HG03139 (cell line): ENCODE data around the gene KLHL6.
"Not testable (repeated sequence)": the region's sequence is repeated elsewhere in the genome, so short reads cannot be mapped to it uniquely, and the experiment has no call there.

Source experiments
- ATAC-seq: cut with Tn5 transposase; IDR thresholded peaks from one replicate; pipeline ENCODE4 v1.9.1; 2021; ENCODE audit not compliant: unreplicated experiment

Gene KLHL6

DNA sequence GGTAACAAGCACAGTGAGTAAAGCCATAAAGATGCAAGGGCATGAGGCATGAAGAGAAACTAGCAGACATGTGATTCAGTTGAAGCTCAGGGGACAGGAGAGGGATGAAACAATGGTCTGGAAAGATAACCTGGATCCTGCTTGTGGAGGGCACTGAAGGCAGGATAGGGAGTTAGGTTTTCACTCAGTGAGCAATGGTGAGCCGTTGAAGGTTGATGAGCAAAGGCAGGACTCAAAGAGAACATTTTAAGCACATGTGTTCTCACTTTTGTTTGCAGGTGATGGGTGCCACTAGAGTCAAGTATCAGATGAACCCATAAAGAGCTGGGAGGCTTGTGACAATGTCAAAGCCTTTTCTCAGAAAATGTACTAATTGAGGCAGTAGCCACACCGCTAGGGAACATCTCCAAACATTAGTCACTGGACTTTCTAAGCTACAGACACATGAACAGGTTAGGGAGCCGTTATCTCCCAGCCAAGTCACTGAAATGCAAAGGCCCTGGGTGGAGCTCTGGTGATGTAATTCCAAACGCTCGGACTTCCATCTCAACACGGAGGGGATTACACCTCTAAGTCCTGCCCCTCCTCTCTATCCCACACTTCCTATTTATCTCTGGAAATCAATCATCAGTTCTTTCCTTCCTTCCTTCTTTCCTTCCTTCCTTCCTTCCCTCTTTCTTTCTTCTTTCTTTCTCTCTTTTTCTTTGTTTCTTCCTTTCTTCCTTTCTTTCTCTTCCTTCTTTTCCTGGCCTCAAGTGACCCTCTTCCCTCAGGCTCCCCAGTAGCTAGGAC is 22.7 kb downstream of the KLHL6 start:
- no peak for ATAC-seq

GRCh38 chr3:183529717-183530116 is 25.8 kb downstream of the KLHL6 start:
- ATAC-seq, result no peak

DNA sequence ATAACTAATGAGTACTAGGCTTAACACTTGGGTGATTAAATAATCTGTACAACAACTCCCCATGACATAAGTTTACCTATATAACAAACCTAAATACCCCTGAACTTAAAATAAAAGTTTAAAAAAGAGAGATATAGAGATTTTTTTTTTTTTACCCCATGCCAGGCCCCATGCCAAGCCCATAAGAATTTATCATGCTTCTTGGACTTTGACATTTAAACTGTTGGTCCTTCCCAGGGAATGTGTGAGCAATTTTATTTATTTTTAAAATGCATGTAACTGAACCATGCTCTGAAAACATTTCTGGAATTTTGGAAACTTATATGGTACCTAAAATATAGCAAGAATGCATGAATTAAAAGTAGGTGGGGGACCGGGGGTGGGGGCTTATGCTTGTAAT is 26.3 kb downstream of the KLHL6 start:
- ATAC-seq, result no peak

GRCh38 chr3:183528758-183529157 is 26.7 kb downstream of the KLHL6 start:
- ATAC-seq, result not testable (repeated sequence)

- peak; percentile 87 for ATAC-seq
Measured at GRCh38 chr3:183527428-183528379, 27.8 kb downstream of the KLHL6 start.

GRCh38 chr3:183526838-183527427 is 28.6 kb downstream of the KLHL6 start:
- peak; percentile 14 for ATAC-seq

DNA sequence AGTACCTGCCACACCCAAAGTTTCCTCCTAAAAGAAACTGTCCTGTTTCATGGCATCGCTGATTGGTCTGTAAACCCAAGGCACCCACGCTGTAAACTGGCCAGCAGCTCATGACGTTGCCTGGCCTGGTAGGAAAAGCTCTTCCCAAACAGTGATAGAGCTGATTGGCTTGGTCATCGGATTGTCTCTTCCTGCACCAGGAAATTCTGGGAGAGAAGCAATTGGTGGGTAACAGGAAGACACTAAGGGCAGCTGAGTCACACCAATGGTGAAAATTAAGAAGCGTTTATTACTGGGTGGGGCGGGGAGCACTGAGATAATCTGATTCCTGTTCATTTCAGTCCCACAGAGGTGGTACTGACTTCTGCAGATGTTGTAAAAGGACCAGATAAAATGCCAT is 31.0 kb downstream of the KLHL6 start:
- ATAC-seq, result no peak

GRCh38 chr3:183520741-183521556 is 34.6 kb downstream of the KLHL6 start:
- ATAC-seq, result not testable (repeated sequence)

GRCh38 chr3:183520295-183520694 is 35.2 kb downstream of the KLHL6 start:
- ATAC-seq, result not testable (repeated sequence)

GRCh38 chr3:183519891-183520290 is 35.6 kb downstream of the KLHL6 start:
- ATAC-seq, result no peak

DNA sequence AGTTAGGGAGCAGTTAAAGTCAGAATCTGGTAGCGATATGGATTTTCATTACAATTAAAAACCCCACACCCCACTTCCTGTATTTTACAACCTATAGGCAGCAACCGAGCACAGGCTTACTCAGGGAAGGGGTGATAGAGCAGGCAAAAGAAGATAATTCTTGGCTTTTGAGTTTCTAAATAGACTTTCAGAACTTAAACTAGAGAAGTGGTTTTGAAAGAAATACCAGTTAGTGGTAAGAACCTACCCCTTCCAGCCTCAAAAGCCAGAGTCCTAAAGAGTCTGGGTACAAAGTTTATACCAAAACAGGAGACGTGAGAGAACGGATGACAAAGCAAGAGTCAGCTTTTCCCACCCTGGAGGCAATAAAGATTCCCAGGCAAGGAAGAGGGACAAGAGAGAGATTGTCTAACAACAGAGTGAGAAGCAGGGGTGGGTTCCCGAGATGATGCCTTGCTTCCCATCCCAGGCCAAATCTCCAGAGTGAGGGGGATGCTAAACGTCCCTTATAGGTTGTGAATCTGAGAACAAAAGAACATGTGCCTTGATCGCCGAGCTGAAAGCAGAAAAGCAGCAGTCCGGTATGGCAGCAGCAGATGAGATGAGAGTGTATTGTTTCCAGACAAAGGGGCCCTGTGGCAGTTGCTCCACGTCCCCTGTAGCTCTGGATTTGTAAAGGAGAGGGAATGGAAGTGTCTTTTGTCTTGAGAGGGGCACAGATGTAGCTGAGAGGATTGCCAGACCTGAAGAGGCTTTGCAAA is 36.8 kb downstream of the KLHL6 start:
- ATAC-seq, result no peak

DNA sequence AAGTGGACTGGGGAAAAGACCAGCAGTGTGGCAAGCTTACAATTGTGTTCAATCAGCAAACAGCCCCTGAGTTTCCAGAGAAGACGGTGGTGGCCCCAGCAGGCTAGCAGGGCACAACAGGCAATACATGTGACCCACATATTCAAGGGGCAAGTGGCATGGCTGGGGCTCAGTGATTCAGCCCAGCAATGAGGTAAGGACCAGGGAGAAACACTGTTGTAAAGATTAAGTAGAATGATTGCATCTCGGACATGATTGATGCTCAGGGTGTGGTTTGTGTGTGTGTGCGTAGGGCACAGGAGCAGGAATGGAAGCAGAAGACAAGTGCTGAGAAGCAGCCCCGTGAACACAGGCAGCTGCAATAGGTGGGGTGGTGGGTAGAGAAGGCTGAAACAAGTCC is 37.9 kb downstream of the KLHL6 start:
- ATAC-seq, result no peak

DNA sequence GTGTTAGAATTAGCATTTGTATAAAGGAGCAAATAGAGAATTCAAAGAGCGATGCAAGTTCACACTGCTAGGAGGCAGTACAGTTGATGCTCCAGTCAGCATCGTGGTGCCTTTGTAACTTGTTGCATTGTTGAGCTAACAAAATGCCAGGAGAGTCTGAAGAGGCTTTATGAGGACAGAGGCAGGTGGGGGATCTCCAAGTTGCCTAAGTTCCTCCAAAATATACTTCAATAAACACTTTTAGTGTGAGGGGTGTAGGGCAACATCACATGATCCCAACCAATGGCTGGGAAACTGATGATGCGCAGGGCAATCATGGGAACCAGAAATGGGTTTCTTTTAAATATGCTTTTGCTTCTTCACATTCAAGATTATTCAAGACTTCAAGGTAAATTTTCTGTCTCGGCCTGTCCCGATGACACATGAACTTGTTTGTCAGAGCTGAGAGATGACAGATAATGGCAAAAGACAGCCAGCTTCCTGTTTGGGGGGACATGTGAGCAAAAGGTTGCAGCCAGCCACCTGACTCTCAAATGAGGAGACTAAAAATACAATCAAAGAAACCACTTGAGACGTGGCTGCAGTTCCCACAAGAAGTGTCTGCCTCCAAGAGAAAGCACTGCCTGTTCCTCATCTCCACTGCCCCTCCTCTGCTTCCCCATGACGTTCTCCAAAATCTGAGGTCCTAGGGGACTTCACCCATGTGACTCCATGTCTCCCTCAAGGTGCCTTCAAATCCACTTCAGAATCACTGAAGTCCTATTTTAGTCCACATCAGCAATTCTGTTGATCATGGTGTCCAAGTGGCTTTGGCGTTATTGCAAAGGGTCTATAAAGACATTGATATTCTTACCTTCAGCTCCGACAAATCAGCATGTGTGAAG is 39.3 kb downstream of the KLHL6 start:
- ATAC-seq, result peak; percentile 55

DNA sequence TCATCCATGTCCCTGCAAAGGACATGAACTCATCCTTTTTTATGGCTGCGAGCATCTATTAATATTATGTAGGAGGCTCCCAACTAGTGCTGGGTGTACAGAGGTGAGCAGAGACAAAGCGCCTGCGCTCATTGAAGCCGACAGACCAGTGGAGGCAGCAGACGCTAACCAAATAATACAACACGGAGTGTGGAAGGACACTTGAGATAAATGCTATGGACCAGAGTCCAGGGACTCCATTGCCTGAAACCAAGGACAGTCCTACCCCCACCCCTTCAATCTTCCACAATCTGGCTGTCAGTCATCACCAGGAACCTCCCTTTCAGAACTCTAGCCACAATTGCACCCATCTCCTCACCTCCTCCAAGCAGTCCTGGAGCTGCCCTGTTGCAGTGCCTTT is 41.5 kb downstream of the KLHL6 start:
- no peak for ATAC-seq

DNA sequence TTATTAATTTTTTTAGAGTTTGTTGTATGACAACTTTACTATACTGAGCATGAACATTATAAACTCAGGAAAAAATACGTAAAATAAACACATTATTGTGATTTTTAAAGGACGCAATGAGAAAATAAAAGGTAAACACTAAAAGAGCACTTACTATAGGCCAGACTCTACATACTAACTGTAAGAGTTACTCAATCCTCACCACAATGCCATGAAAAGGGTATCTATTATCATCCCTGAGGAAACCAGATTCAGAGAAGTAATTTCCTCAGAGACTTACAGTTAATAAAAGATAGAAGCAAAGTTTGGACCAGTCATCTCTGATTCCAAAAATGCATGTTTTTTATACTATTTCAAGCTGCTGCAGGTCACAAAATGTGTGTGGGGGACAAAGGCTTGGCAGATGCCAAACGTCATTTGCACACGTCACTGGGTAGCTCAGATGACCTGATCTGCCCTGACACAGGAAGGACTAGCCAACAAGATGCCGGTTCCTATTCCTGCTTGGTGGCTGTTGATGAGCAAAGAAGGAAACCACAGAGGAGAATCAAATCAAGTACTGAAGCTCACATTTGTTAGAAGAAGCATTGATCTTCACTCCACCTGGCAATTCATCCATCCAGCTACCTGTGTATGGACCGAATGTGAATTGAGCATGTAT is 42.3 kb downstream of the KLHL6 start:
- ATAC-seq, result no peak

GRCh38 chr3:183511286-183512131 is 44.0 kb downstream of the KLHL6 start:
- ATAC-seq, result not testable (repeated sequence)

- ATAC-seq, result no peak
Measured at GRCh38 chr3:183508821-183509220, 46.7 kb downstream of the KLHL6 start.

DNA sequence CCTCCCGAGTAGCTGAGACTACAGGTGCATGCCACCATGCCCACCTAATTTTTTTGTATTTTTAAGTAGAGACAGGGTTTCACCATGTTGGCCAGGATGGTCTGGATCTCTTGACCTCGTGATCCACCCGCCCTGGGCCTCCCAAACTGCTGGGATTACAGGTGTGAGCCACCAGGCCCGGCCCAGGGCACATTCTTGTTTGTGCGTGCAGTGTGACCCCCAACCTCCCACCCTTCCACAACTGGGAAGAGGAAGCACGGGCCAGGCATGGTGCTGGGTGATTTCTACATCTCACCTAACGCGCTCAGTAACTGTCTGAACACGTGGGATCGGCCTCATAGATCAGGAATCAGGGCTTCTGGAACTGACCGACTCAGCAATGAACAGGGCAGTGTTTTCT is 48.0 kb downstream of the KLHL6 start:
- ATAC-seq, result no peak
